Measurements from ENCODE around the gene DLG2. TPM values are rescaled to one million over a fixed set of nuclear protein-coding genes. Genes with fewer than 3 reads are reported as not detected.
"Not testable (repeated sequence)": the region's sequence is repeated elsewhere in the genome, so short reads cannot be mapped to it uniquely, and the experiment has no call there.

The DLG2 gene
- total and polyA plus RNA-seq, 2 donors: 3.4 to 42.4 TPM

DNA sequence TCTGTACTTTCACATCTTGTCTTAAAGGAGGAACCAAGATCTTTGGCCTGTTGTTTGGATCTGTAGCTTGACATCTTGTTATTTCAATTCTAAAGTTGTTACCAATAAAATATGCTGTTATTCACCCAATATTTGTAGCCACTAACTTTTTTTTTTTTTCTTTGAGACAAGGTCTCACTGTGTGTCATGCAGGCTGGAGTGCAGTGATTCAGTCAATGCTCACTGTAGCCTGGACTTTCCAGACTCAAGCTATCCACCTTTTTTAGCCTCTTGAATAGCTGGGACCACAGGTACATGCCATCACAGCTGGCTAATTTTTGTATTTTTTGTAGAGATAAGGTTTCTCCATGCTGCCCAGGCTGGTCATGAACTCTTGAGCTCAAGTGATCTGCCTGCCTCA lies 769.4 kb downstream of the DLG2 start:
- Histone ChIP-seq H3K4me1 (ENCODE audit: insufficient read depth) (no peaks in the 10 kb centered on the region), H3K27ac (ENCODE audit: low read depth) (no peak overlapping the region), H3K4me3 (ENCODE audit: low read depth, low read length) (no peak overlapping the region), H3K36me3 (ENCODE audit: insufficient read depth) (no peaks in the 10 kb centered on the region)
- DNase-seq (ENCODE audit: extremely low spot score): no peak

DNA sequence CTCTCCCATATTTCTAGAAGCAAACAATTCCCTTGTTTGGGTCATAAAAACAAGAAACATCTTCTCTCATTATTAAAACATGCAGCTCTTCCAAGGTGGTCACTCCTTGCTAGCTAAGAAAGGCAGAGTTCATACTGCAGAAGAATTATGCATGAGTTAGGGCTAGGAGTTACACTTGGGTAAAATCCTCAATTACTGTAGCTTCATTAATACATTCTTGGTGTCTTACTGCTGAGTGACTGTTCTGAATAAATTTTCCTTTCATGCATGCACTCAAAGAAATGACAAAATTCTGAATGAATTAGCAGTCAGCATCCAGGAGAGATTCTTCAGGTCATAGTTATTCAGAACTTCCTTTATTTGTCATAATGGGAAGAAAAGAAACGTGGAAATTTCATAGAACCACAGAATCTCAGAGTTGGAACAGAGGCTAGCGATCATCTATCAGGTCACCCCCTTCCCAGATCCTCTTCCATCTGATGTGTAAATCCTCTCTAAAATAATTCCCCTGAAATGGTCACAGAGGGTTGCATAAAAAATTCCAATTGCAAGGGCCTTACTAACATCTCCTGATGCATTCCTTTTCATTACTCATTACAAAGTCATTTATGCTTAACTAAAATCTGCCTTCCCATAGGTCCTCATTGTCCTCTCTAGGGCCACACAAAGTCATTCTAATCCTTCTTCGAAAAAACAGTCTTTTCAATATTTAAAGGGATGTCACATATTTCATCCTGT lies 771.5 kb downstream of the DLG2 start:
- no peaks in the 10 kb centered on the region for H3K36me3 ChIP-seq (ENCODE audit: insufficient read depth)
- DNase-seq (ENCODE audit: extremely low spot score): no peak
- no peak overlapping the region for H3K4me3 ChIP-seq (ENCODE audit: low read depth, low read length)
- 70% methylated on average over 3 of the region's 3 CpGs for WGBS
- H3K27ac ChIP-seq (ENCODE audit: low read depth): no peak overlapping the region
- no peaks in the 10 kb centered on the region for H3K4me1 ChIP-seq (ENCODE audit: insufficient read depth)

DNA sequence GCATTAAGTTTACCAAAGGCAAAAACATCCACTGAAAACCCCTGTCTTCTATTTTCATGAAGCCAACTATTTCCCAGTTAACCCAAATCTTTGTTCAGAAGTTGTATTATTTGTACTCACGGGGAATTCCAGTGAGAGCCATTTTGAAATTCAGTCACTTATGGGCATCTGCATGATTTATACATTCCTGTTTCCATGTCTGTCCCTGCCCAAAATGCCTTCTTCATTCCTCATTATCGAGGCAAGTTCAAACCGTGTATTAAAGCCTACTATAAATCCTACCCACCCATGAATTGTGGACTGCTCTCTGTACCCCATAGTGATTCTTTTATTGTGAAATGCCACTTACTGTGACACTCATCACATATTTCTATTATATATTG lies 772.7 kb downstream of the DLG2 start:
- H3K27ac ChIP-seq (ENCODE audit: low read depth): no peak overlapping the region
- H3K4me1 ChIP-seq (ENCODE audit: insufficient read depth): no peaks in the 10 kb centered on the region
- 72% methylated on average over 3 of the region's 3 CpGs for WGBS
- DNase-seq (ENCODE audit: extremely low spot score): no peak
- H3K36me3 ChIP-seq (ENCODE audit: insufficient read depth): no peaks in the 10 kb centered on the region
- H3K4me3 ChIP-seq (ENCODE audit: low read depth, low read length): no peak overlapping the region

DNA sequence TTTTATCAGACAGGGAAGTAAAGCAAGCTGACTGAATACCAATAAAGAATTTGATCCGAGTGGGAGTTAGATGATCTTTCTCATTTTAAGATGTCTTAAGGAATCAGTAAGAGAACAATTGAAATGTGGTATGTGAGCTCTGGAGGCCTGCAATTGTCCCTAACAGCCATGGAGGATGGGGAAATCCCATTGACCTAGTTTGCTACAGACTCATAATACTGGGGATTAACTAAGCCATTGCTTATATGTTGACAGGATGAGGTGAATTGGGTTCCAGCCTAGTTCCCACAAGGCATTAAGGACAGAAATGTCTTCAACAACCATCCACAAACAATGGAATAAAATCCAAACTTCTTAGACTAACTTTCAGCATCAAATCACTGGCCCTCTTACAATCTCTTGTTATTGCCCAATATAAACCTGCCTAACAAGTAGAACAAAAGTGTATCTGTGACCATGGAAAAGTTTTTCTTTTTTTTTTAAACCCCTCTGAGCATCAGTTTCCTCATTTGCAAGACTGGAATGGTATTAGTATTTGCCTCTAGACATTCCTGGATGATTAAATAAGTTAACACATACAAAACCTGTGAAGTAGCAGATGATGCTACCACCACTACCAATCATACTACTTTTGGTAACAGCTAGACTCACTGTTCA lies 773.2 kb downstream of the DLG2 start:
- WGBS: 50% methylated on average over 1 of the region's 1 CpG
- no peaks in the 10 kb centered on the region for H3K36me3 ChIP-seq (ENCODE audit: insufficient read depth)
- DNase-seq (ENCODE audit: extremely low spot score): no peak
- H3K4me1 ChIP-seq (ENCODE audit: insufficient read depth): no peaks in the 10 kb centered on the region
- no peak overlapping the region for H3K27ac ChIP-seq (ENCODE audit: low read depth)
- no peak overlapping the region for H3K4me3 ChIP-seq (ENCODE audit: low read depth, low read length)

DNA sequence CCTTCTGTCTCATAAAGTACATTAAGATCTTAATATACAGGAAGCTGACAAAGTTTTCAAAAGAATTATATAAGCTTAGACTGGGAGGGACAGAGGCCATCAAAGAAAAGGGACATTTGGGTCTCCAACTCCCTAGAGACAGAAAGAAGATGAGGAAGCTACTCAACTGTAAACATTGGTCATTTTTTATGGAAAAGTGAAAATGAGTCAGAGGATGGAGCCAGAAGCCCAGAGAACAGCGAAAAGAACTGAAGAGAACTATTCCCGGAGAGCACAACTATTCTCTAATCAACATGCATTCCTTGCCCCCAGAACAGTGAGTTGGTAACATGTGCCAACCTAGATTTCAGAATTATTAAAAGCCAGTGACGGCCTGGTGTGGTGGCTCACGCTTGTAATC lies 779.3 kb downstream of the DLG2 start:
- no peak for DNase-seq (ENCODE audit: extremely low spot score)
- H3K4me3 ChIP-seq (ENCODE audit: low read depth, low read length): no peak overlapping the region
- H3K27ac ChIP-seq (ENCODE audit: low read depth): no peak overlapping the region
- H3K4me1 ChIP-seq (ENCODE audit: insufficient read depth): no peaks in the 10 kb centered on the region
- WGBS: 91% methylated on average over 4 of the region's 4 CpGs
- no peaks in the 10 kb centered on the region for H3K36me3 ChIP-seq (ENCODE audit: insufficient read depth)

DNA sequence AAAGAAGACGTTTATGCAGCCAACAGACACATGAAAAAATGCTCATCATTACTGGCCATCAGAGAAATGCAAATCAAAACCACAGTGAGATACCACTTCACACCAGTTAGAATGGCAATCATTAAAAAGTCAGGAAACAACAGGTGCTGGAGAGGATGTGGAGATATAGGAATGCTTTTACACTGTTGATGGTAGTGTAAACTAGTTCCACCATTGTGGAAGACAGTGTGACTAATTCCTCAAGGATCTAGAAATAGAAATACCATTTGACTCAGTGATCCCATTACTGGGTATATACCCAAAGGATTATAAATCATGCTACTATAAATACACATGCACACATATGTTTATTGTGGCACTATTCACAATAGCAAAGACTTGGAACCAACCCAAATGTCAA lies 786.9 kb downstream of the DLG2 start:
- not testable (repeated sequence) for DNase-seq (ENCODE audit: extremely low spot score); H3K36me3 ChIP-seq (ENCODE audit: insufficient read depth); H3K4me1 ChIP-seq (ENCODE audit: insufficient read depth); H3K4me3 ChIP-seq (ENCODE audit: low read depth, low read length); H3K27ac ChIP-seq (ENCODE audit: low read depth)
- 80% methylated on average over 1 of the region's 1 CpG for WGBS

DNA sequence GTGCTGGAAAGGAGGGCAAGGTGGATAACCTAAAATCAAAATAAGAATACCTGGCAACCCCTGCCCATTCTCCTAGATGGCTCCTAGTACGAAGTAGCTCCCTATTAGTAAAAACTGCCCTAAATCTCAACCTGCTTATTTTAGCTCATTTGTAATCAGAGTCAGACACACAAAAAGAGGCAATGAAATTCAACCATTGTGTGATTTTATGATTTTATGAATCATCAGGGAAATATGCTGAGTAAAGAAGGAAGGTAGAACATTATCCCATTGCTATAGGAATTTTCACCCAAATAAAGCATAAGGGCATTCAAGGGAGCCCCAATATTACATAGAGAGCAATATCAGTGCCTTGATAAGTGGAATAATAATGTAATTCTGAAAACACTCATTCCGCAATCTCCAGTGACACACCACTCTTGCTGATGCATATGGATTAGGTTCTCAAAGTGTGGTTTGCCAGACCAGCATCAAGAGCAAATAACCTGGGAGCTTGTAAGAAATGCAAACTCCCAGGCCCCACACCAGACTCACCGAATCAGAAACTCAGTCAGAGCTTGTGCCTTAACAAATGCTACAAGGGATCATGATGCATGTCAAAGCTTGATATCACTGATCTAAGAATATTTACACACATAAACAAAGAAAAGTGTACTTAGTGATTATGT lies 789.6 kb downstream of the DLG2 start:
- WGBS: 90% methylated on average over 3 of the region's 3 CpGs
- no peaks in the 10 kb centered on the region for H3K36me3 ChIP-seq (ENCODE audit: insufficient read depth)
- H3K4me3 ChIP-seq (ENCODE audit: low read depth, low read length): no peak overlapping the region
- no peaks in the 10 kb centered on the region for H3K4me1 ChIP-seq (ENCODE audit: insufficient read depth)
- DNase-seq (ENCODE audit: extremely low spot score): no peak
- no peak overlapping the region for H3K27ac ChIP-seq (ENCODE audit: low read depth)

DNA sequence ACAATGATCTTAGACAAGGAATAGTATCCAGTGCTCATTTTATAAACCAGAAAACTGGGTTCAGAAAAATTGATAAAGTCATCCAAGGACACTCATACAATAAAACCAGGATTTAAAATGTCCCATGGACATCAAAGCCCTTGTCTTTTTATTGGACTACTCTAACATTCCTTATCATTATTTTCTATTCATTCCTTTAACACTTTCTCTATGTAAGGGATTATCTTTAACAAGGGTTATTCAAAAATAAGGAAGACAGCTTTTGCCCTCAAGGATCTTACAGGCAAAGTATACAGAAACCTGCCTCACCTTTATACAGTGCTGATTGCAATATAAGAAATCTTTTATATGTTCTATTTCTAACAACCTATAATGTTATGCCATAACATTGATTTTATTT lies 790.8 kb downstream of the DLG2 start:
- H3K36me3 ChIP-seq (ENCODE audit: insufficient read depth): no peaks in the 10 kb centered on the region
- no peak for DNase-seq (ENCODE audit: extremely low spot score)
- H3K4me1 ChIP-seq (ENCODE audit: insufficient read depth): no peaks in the 10 kb centered on the region
- no peak overlapping the region for H3K27ac ChIP-seq (ENCODE audit: low read depth)
- no peak overlapping the region for H3K4me3 ChIP-seq (ENCODE audit: low read depth, low read length)

DNA sequence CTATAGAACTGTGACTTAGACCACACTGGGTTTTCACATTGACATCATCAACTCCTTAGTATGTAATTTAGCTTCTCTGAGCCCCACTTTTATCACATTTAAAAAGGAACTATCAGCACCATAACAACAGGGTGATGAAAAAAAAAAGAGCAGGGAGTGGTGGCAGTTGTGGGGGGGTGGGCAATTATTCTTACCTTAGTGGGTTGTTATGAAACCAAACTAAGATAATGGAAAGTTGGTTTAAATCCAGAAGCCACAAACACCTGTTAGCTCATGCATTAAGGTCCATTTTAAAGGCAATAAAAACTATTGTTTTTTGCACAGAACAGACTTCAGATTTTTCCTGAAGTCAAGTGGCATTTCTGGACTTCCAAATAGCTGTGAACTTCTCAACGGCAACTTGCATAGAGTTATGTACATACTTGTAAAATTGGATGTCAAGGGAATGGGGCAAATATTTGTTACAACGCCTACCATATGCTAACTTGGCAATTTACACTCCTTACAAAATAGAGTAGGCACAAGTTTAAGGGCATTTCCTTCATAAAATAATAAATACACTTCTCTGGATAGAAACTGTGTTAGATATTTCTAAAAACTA lies 793.6 kb downstream of the DLG2 start:
- no peak for DNase-seq (ENCODE audit: extremely low spot score)
- no peak overlapping the region for H3K4me3 ChIP-seq (ENCODE audit: low read depth, low read length)
- no peaks in the 10 kb centered on the region for H3K36me3 ChIP-seq (ENCODE audit: insufficient read depth)
- WGBS: 83% methylated on average over 2 of the region's 2 CpGs
- no peaks in the 10 kb centered on the region for H3K4me1 ChIP-seq (ENCODE audit: insufficient read depth)
- no peak overlapping the region for H3K27ac ChIP-seq (ENCODE audit: low read depth)

DNA sequence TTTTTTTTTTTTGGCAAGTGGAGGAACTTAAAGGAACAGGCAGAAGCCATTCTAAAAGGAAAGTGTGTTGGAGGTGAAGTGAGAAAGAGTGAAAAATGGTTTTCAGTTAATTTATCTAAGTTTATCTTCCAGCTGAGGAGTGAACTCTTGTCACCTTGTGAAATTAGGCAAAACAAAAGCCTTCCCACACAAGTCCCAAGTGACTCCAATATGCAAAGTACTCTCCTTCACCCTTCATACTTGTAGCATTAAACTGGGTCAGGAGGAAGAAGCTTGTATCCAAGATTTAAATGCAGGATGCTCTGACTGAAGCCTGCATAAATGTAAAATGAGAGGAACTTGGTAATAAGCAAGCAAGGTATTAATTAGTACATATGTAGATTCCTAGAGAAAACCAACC lies 796.8 kb downstream of the DLG2 start:
- Histone ChIP-seq H3K4me1 (ENCODE audit: insufficient read depth) (no peaks in the 10 kb centered on the region), H3K4me3 (ENCODE audit: low read depth, low read length) (no peak overlapping the region), H3K27ac (ENCODE audit: low read depth) (no peak overlapping the region), H3K36me3 (ENCODE audit: insufficient read depth) (no peaks in the 10 kb centered on the region)
- no peak for DNase-seq (ENCODE audit: extremely low spot score)

DNA sequence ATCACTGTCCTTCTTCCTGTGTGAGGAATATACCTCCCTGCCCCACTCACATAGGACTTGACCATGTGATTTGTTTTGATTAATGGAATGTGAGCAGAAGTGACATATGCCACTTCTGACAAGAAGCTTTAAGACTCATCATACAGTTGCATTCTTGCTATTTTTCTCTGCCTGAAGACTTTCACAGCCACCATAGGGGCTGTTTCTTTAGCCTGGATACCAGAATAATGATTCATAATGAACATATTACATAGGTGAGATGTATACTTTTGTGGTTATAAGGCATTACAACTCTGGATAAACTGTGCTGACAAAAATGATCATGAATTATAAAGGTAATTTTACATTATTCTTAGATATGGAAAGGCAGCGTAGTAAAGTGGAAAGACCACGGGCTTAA lies 798.0 kb downstream of the DLG2 start:
- Histone ChIP-seq H3K4me3 (ENCODE audit: low read depth, low read length) (no peak overlapping the region), H3K27ac (ENCODE audit: low read depth) (no peak overlapping the region)
- WGBS: 91% methylated on average over 2 of the region's 2 CpGs

DNA sequence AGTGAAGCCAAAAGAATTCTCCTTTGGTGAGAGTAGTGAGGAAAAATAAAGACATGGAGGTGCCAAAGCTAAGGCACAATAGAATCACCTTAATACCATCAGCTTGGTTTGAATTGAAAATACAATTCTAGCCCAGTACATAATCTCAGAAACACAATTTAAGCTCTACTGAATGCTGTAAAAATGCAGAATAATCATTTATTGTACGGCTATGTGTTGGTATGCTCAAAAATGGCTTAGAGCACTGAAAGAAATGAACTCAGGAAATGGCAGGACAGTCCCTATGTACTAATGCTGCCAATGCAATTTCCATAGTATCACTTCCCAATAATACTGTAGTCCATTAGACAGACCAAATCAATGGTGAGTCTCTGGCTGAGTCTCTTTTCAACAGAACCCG lies 798.5 kb downstream of the DLG2 start:
- H3K27ac ChIP-seq (ENCODE audit: low read depth): no peak overlapping the region
- no peak for DNase-seq (ENCODE audit: extremely low spot score)
- WGBS: 93% methylated on average over 2 of the region's 2 CpGs
- no peaks in the 10 kb centered on the region for H3K36me3 ChIP-seq (ENCODE audit: insufficient read depth)
- no peak overlapping the region for H3K4me3 ChIP-seq (ENCODE audit: low read depth, low read length)
- no peaks in the 10 kb centered on the region for H3K4me1 ChIP-seq (ENCODE audit: insufficient read depth)

More for the DNA sequence above, 798.0 kb downstream of the DLG2 start:
- Histone ChIP-seq H3K36me3 (ENCODE audit: insufficient read depth) (no peaks in the 10 kb centered on the region), H3K4me1 (ENCODE audit: insufficient read depth) (no peaks in the 10 kb centered on the region)
- DNase-seq (ENCODE audit: extremely low spot score): no peak

DNA sequence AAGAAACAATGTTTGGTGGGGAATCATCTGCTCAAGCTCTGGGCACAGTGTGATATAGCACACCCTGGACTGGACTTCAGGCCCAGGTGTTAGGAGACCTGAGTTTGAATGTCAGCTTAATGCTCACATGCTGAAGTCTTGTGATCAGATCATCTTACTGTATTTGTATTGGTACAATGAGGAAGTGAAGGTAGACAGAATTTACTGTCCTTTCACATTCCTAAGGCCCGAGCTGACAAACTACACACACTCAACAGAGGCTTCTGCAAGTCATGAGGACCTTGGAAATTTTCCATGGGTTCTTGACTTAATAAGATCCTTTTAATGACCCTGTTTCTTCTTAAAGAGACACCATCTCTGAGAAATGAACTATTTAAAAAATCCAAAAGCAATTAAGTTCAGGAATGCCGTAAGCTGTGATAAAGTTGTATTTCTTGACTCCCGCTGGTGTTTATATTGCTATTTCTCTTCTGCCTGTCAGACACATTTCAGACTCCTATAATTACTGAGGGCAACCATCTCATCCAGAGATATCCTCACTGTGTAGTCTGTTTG lies 802.0 kb downstream of the DLG2 start:
- no peak for DNase-seq (ENCODE audit: extremely low spot score)
- H3K27ac ChIP-seq (ENCODE audit: low read depth): no peak overlapping the region
- WGBS: 80% methylated on average over 3 of the region's 3 CpGs

DNA sequence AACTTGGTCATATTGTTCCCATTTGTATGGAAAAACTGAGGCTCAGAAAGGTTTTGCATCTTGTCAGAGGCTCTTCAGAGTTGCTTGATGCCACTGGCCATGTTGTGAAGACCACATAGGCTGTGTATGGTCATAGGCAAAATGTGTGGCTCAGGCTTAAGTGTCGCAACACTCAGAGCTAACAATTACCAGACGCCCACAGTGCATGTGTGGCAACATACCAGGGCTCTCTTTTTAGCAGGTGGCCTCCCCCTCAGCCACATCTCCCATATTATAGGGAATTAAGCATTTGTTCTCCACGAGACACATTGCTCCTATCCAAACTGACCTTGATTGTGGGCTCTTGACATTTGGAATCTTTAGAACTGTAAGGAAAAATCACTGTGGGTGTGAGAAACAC lies 802.5 kb downstream of the DLG2 start:
- no peak for DNase-seq (ENCODE audit: extremely low spot score)
- Histone ChIP-seq H3K4me3 (ENCODE audit: low read depth, low read length) (no peak overlapping the region), H3K4me1 (ENCODE audit: insufficient read depth) (no peaks in the 10 kb centered on the region), H3K36me3 (ENCODE audit: insufficient read depth) (no peaks in the 10 kb centered on the region), H3K27ac (ENCODE audit: low read depth) (no peak overlapping the region)
- 94% methylated on average over 3 of the region's 3 CpGs for WGBS

More for the DNA sequence above, 802.0 kb downstream of the DLG2 start:
- Histone ChIP-seq H3K4me1 (ENCODE audit: insufficient read depth) (no peaks in the 10 kb centered on the region), H3K4me3 (ENCODE audit: low read depth, low read length) (no peak overlapping the region), H3K36me3 (ENCODE audit: insufficient read depth) (no peaks in the 10 kb centered on the region)
